RPMI8226 (cell line): ENCODE results near the gene MAG.

ENCODE experiments used
- DNase-seq: peaks from one replicate; pipeline ENCODE4 v3.0.0-alpha.2; 2015

Gene MAG

DNA sequence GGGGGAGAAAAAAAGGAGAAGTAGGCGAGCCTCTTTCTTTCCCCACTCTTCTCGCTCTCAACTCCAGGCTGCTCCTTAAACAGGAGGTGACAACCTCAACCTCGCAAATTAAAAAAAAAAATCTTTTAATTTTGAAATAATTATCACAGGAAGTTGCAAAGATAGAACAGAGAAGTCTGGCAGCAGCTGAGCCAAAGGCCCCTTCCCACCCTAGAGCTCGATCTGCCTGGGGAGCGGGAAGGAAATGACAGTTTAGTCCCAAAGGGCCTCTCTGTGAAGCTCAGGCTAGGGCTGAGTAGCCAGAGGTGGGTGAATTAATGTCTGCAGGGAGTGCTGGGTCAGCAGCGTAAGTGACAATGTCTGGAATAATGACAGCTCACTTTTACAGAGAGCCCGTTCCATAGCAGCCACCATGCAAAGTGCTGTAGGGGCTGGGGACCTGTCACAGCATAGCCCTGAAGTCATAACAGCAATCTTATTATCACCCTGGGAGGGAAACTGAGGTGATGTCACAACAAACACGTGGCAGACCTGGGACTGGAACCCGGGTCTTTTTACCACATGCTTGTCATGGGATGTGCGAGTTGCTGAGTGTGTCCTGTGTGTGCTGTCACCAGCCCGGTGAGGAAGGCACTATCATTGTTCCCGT, 28.2 kb downstream of the MAG start:
- no peak for DNase-seq

- no peak for DNase-seq
Measured at GRCh38 chr19:35321291-35321690, 29.3 kb downstream of the MAG start.

DNA sequence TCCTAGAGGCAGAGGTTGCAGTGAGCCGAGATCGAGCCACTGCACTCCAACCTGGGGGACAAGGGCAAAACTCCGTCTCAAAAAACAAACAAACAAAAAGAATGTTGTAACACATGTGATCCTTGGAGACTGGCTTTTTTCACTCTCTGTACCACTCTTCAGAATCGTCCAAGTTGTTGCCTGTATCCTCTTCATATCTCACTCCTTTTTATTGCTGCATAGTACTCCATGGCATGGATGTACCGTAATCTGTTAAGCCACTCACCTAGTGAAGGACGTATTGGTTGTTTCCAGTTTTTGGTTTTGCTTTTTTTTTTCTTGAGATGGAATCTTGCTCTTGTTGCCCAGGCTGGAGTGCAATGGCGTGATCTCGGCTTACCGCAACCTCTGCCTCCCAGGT, 30.1 kb downstream of the MAG start:
- DNase-seq: no peak

GRCh38 chr19:35327642-35328041, 35.7 kb downstream of the MAG start:
- DNase-seq: peak; percentile 20

DNA sequence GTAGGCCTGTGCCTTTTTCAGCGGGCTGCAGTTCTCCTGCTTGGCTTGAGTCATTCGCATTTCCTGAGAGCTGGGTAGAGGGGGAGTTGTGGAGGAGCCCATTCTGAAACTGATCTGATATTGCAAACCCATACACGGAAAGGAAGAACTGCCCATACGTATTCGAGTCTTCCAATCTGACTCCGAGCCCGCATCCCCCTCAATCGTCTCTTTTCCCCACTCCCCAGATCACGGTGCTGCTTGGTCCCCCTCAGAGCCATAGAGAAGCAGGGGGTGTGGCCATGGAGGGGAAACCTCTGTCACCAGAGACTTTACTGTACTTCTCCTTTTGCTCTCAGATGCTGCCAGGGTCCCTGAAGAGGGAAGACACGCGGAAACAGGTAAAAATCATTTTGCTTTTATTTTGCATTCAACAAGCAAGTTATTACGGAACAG, 36.9 kb downstream of the MAG start, which contains the start of gene CD22:
CD22 (plus strand) TSS at position 337 of the 435 bp plus-strand sequence. CDS start 2,854 bp downstream, outside the sequence.
- no peak for DNase-seq

- DNase-seq: no peak
Measured at GRCh38 chr19:35329323-35329722, 37.4 kb downstream of the MAG start.

GRCh38 chr19:35330475-35330874, 38.5 kb downstream of the MAG start:
- no peak for DNase-seq

- DNase-seq: no peak
Measured at GRCh38 chr19:35331551-35332214, 39.7 kb downstream of the MAG start.

DNA sequence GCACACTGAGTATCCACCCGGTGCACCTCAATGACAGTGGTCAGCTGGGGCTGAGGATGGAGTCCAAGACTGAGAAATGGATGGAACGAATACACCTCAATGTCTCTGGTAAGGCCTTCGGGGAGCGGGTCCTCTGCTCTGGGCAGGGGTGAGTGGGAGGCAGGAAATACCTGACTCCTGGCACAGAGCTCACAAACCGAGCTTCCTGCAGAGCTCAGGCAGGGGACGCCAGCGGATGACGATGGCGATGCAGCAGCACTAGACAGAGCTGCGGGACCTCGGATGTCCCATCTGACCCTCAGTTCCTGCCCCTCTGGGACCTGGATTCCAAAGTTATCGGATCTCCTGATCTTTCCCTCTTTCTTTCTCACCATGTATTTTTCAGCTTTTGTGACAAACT, 40.9 kb downstream of the MAG start:
- no peak for DNase-seq

- DNase-seq: no peak
Measured at GRCh38 chr19:35334144-35334753, 42.3 kb downstream of the MAG start.

GRCh38 chr19:35336166-35336955, 44.4 kb downstream of the MAG start:
- no peak for DNase-seq

- no peak for DNase-seq
Measured at GRCh38 chr19:35337097-35337983, 45.4 kb downstream of the MAG start.

GRCh38 chr19:35337984-35338296, 46.0 kb downstream of the MAG start:
- no peak for DNase-seq

- DNase-seq: no peak
Measured at GRCh38 chr19:35340431-35340830, 48.5 kb downstream of the MAG start.

DNA sequence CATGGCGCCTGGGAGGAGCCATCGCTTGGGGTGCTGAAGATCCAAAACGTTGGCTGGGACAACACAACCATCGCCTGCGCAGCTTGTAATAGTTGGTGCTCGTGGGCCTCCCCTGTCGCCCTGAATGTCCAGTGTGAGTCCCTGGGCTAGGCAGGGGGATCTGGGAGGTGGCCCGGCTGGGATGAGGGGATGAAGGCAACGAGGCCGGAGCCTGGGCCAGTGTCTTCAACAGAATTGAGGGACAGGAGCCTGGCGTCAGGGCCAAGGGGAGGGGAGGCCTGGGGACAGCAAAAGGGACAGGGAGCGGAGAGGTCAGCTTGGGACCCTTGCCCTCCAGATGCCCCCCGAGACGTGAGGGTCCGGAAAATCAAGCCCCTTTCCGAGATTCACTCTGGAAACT, 49.0 kb downstream of the MAG start:
- DNase-seq: no peak

GRCh38 chr19:35341565-35342225, 49.7 kb downstream of the MAG start:
- no peak for DNase-seq

GRCh38 chr19:35342430-35342829, 50.5 kb downstream of the MAG start:
- no peak for DNase-seq

GRCh38 chr19:35344511-35345031, 52.6 kb downstream of the MAG start:
- no peak for DNase-seq

- DNase-seq: no peak
Measured at GRCh38 chr19:35345671-35346111, 53.7 kb downstream of the MAG start.

- DNase-seq: no peak
Measured at GRCh38 chr19:35346193-35347052, 54.5 kb downstream of the MAG start.
